K562 (cell line): ENCODE data around the gene HYOU1. TPM values are rescaled to one million over a fixed set of nuclear protein-coding genes. Genes with fewer than 3 reads are reported as not detected.

Experiments
- BCL6 ChIP-seq: fragments of 250-450 bp; sonication (Bioruptor Pico); IDR thresholded peaks from 2 replicates; pipeline ENCODE4 v1.4.0; 2020
- BCOR ChIP-seq: fragments of 450-650 bp; IDR thresholded peaks from 2 replicates; pipeline ENCODE4 v1.6.1; 2016
- C11orf30 ChIP-seq: fragments of 450-650 bp; IDR thresholded peaks from 2 replicates; pipeline ENCODE4 v1.6.1; 2016; ENCODE audit warnings: low read depth, mild to moderate bottlenecking
- ELF4 ChIP-seq: fragments of 450-650 bp; formaldehyde crosslinking; IDR thresholded peaks from 2 replicates; pipeline ENCODE4 v1.4.0; 2022; ENCODE audit warnings: missing genetic modification characterization
- FOXA1 ChIP-seq: fragments of 450-650 bp; IDR thresholded peaks from 2 replicates; pipeline ENCODE4 v1.6.1; 2016; ENCODE audit warnings: mild to moderate bottlenecking, borderline replicate concordance
- GATA2 ChIP-seq: sonication (generic); formaldehyde crosslinking; IDR thresholded peaks from 2 replicates; pipeline ENCODE4 v1.4.0; 2020; ENCODE audit warnings: mild to moderate bottlenecking, missing genetic modification reagents
- HMG20A ChIP-seq: fragments of 450-650 bp; formaldehyde crosslinking; conservative IDR thresholded peaks from 2 replicates; pipeline ENCODE4 v1.4.0; 2020; ENCODE audit warnings: mild to moderate bottlenecking, mixed read lengths
- KDM2B ChIP-seq: fragments of 250-450 bp; sonication (Bioruptor Pico); IDR thresholded peaks from 2 replicates; pipeline ENCODE4 v1.8.0; 2021; ENCODE audit warnings: mild to moderate bottlenecking, moderate library complexity
- KLF16 ChIP-seq: IDR thresholded peaks from 2 replicates; pipeline ENCODE4 v1.6.1; 2016; ENCODE audit warnings: antibody characterized with exemption
- MAFF ChIP-seq: IDR thresholded peaks from 2 replicates; pipeline ENCODE4 v1.6.1; 2012; ENCODE audit warnings: low read length, improper control_type of control experiment
- MAFG ChIP-seq: fragments of 450-650 bp; conservative IDR thresholded peaks from 2 replicates; pipeline ENCODE4 v1.6.1; 2016; ENCODE audit warnings: missing genetic modification characterization, missing compliant biosample characterization
- MEF2D ChIP-seq: conservative IDR thresholded peaks from 2 replicates; pipeline ENCODE4 v1.6.1; 2016; ENCODE audit warnings: low read depth, missing genetic modification characterization, missing compliant biosample characterization
- MTA2 ChIP-seq: fragments of 450-650 bp; IDR thresholded peaks from 2 replicates; pipeline ENCODE4 v1.6.1; 2016; ENCODE audit warnings: low read depth
- PHF20 ChIP-seq: fragments of 450-650 bp; IDR thresholded peaks from 2 replicates; pipeline ENCODE4 v1.6.1; 2018; ENCODE audit not compliant: partially characterized antibody
- SETDB1 ChIP-seq: IDR thresholded peaks from one replicate; pipeline ENCODE4 v1.6.1; 2012; ENCODE audit warnings: low read length, control low read depth, inconsistent platforms
- SMARCB1 ChIP-seq: IDR thresholded peaks from 2 replicates; pipeline ENCODE4 v1.6.1; 2011; ENCODE audit warnings: improper control_type of control experiment, low read depth; ENCODE audit not compliant: insufficient read length
- SOX6 ChIP-seq: fragments of 450-650 bp; IDR thresholded peaks from 2 replicates; pipeline ENCODE4 v1.6.1; 2014; ENCODE audit warnings: mild to moderate bottlenecking
- SUPT5H ChIP-seq: fragments of 450-650 bp; IDR thresholded peaks from 2 replicates; pipeline ENCODE4 v1.6.1; 2016
- TCF7 ChIP-seq: sonication (generic); IDR thresholded peaks from 2 replicates; pipeline ENCODE4 v1.6.1; 2016; ENCODE audit warnings: antibody characterized with exemption, borderline replicate concordance
- TEAD1 ChIP-seq, 2 experiments: fragments of 450-650 bp in 1 of 2; sonication (generic) in 1 of 2; formaldehyde crosslinking; IDR thresholded peaks; 2 replicates each; pipeline versions ENCODE4 v1.4.0 to v1.8.0; 2020 to 2022; ENCODE audit warnings: mild to moderate bottlenecking in 2 of 2, missing genetic modification reagents in 1 of 2
- YY1 ChIP-seq, 3 experiments: IDR thresholded peaks; 2 replicates each; pipeline ENCODE4 v1.6.1; 2011; ENCODE audit warnings: low read length in 2 of 3, mild to moderate bottlenecking in 2 of 3, moderate library complexity in 2 of 3, borderline replicate concordance in 1 of 3, control low read depth in 1 of 3, low read depth in 1 of 3; ENCODE audit not compliant: insufficient read depth in 3 of 3, insufficient replicate concordance in 2 of 3, control insufficient read depth in 1 of 3, insufficient read length in 1 of 3; ENCODE audit errors: extremely low read depth in 1 of 3
- ZNF12 ChIP-seq: sonication (generic); formaldehyde crosslinking; IDR thresholded peaks from 2 replicates; pipeline ENCODE4 v1.4.0; 2020; ENCODE audit warnings: mild to moderate bottlenecking, missing genetic modification reagents
- ZNF354B ChIP-seq: fragments of 250-450 bp; sonication (Bioruptor Pico); IDR thresholded peaks from 2 replicates; pipeline ENCODE4 v1.4.0; 2020
- ZNF507 ChIP-seq: conservative IDR thresholded peaks from 2 replicates; pipeline ENCODE4 v1.6.1; 2017; ENCODE audit warnings: missing genetic modification characterization, missing compliant biosample characterization
- ZSCAN32 ChIP-seq: fragments of 450-650 bp; formaldehyde crosslinking; IDR thresholded peaks from 2 replicates; pipeline ENCODE4 v1.4.0; 2020; ENCODE audit warnings: mild to moderate bottlenecking, moderate library complexity
- polyA plus RNA-seq, 8 experiments: library from polyadenylated mRNA; depleted of rRNA in 4 of 8; stranded (reverse) in 5 of 8; unstranded in 3 of 8; fragments of >200 nt; fragmentation: Nextera tagmentation in 2 of 8; fragmentation: Illumina TruSeq in 1 of 8; extraction: Ambion mirVana in 2 of 8; extraction: Trizol in 1 of 8; gene quantifications; 2 replicates each; pipeline versions ENCODE4 v1.2.1 to v1.2.3, GENCODE V29; 2011 to 2014; ENCODE audit warnings: inconsistent platforms in 1 of 8, missing spikeins in 1 of 8
- total RNA-seq, 7 experiments: library from RNA; depleted of rRNA in 6 of 7; stranded (reverse); fragments of >200 nt in 6 of 7; fragmentation: Illumina TruSeq in 2 of 7; extraction: Trizol in 2 of 7; gene quantifications; 2 replicates each; pipeline versions ENCODE4 v1.2.1 to v1.2.3, GENCODE V29; 2011 to 2021; ENCODE audit warnings: low replicate concordance in 1 of 7
- TF ChIP-seq, protein P1 (sequence below): fragments of 250-450 bp; sonication (Bioruptor Pico); IDR thresholded peaks from 2 replicates; pipeline ENCODE4 v1.6.1; 2021; ENCODE audit warnings: mild to moderate bottlenecking
- TF ChIP-seq, protein P2 (sequence below): fragments of 450-650 bp; formaldehyde crosslinking; IDR thresholded peaks from 2 replicates; pipeline ENCODE4 v1.4.0; 2022; ENCODE audit warnings: missing genetic modification characterization
- TF ChIP-seq, protein P3 (sequence below), 2 experiments: fragments of 450-650 bp; IDR thresholded peaks; 2 replicates each; pipeline ENCODE4 v1.6.1; 2018; ENCODE audit warnings: mild to moderate bottlenecking in 2 of 2, low read depth in 1 of 2; ENCODE audit not compliant: partially characterized antibody in 2 of 2

Gene HYOU1
- total and polyA plus RNA-seq, 9 of the 15 experiments (the other 6 are each of a cell fraction or from before 2014, with no cell fraction given) = 19.5 to 197 (median 128) TPM

DNA sequence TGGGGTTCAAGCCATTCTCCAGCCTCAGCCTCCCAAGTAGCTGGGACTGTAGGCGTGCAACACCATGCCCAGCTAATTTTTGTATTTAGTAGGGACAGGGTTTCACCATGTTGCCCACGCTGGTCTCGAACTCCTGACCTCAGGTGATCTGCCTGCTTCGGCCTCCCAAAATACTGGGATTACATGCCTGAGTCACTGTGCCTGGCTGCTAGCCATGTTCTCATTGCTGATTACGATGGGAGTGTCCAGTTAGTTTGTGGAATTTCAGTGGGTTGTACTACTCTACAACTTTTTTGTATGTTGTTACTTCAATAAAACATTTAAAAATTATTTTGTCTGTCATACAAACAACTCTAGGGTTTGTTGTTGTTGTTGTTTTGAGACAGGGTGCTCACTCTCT, 5.8 kb upstream of the HYOU1 start (continued):
- TF ChIP-seq YY1 (IDR thresholded peaks at IDR 0.05; ENCODE audit: borderline replicate concordance in 1 of 3, control insufficient read depth in 1 of 3, extremely low read depth in 1 of 3, insufficient read depth in 3 of 3, insufficient read length in 1 of 3, insufficient replicate concordance in 2 of 3, low read depth in 1 of 3, low read length in 2 of 3) (no peak), BCL6 (CRISPR knock-in tag) (no peak), TCF7 (no peak), ZNF12 (CRISPR knock-in tag) (no peak), MAFF (peak; percentile 86), ZNF354B (CRISPR knock-in tag) (no peak), MTA2 (no peak), ZSCAN32 (CRISPR knock-in tag) (no peak), GATA2 (CRISPR knock-in tag) (no peak), BCOR (peak; percentile 87), TEAD1 (CRISPR knock-in tag; IDR thresholded peaks at IDR 0.05) (no peak), KDM2B (CRISPR knock-in tag) (no peak), KLF16 (no peak), SMARCB1 (no peak), HMG20A (CRISPR knock-in tag) (no peak), C11orf30 (peak; percentile 94), MEF2D (tag) (no peak), ZNF507 (no peak), MAFG (peak; percentile 87), ELF4 (CRISPR knock-in tag) (no peak), SETDB1 (no peak), SUPT5H (no peak), FOXA1 (no peak), SOX6 (peak; percentile 28; the same call in 1 of the 2 replicates), PHF20 (peak; percentile 40)
- TF ChIP-seq, protein P1, sequence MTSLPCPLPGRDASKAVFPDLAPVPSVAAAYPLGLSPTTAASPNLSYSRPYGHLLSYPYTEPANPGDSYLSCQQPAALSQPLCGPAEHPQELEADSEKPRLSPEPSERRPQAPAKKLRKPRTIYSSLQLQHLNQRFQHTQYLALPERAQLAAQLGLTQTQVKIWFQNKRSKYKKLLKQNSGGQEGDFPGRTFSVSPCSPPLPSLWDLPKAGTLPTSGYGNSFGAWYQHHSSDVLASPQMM (CRISPR knock-in tag) = no peak
- TF ChIP-seq, protein P2, sequence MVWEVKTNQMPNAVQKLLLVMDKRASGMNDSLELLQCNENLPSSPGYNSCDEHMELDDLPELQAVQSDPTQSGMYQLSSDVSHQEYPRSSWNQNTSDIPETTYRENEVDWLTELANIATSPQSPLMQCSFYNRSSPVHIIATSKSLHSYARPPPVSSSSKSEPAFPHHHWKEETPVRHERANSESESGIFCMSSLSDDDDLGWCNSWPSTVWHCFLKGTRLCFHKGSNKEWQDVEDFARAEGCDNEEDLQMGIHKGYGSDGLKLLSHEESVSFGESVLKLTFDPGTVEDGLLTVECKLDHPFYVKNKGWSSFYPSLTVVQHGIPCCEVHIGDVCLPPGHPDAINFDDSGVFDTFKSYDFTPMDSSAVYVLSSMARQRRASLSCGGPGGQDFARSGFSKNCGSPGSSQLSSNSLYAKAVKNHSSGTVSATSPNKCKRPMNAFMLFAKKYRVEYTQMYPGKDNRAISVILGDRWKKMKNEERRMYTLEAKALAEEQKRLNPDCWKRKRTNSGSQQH (CRISPR knock-in tag) = no peak
- TF ChIP-seq, protein P3, sequence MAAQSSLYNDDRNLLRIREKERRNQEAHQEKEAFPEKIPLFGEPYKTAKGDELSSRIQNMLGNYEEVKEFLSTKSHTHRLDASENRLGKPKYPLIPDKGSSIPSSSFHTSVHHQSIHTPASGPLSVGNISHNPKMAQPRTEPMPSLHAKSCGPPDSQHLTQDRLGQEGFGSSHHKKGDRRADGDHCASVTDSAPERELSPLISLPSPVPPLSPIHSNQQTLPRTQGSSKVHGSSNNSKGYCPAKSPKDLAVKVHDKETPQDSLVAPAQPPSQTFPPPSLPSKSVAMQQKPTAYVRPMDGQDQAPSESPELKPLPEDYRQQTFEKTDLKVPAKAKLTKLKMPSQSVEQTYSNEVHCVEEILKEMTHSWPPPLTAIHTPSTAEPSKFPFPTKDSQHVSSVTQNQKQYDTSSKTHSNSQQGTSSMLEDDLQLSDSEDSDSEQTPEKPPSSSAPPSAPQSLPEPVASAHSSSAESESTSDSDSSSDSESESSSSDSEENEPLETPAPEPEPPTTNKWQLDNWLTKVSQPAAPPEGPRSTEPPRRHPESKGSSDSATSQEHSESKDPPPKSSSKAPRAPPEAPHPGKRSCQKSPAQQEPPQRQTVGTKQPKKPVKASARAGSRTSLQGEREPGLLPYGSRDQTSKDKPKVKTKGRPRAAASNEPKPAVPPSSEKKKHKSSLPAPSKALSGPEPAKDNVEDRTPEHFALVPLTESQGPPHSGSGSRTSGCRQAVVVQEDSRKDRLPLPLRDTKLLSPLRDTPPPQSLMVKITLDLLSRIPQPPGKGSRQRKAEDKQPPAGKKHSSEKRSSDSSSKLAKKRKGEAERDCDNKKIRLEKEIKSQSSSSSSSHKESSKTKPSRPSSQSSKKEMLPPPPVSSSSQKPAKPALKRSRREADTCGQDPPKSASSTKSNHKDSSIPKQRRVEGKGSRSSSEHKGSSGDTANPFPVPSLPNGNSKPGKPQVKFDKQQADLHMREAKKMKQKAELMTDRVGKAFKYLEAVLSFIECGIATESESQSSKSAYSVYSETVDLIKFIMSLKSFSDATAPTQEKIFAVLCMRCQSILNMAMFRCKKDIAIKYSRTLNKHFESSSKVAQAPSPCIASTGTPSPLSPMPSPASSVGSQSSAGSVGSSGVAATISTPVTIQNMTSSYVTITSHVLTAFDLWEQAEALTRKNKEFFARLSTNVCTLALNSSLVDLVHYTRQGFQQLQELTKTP (IDR thresholded peaks at IDR 0.05; ENCODE audit: low read depth in 1 of 2, partially characterized antibody in 2 of 2) = peak in 1 of 2 experiments; percentile 36
